ENCODE data around the gene ARID1A.

- TF ChIP-seq TAF1 (IDR thresholded peaks at IDR 0.05; ENCODE audit: borderline replicate concordance, insufficient read depth, low read length), result no peak
- TF ChIP-seq POLR2AphosphoS5 (IDR thresholded peaks at IDR 0.05; ENCODE audit: low read depth, low read length), result no peak
- TF ChIP-seq FOXP2 (optimal IDR thresholded peaks at IDR 0.05; ENCODE audit: borderline replicate concordance, extremely low read depth, extremely low read length, insufficient read depth), result no peak
Observed at GRCh38 chr1:26783646-26784022, 87.8 kb downstream of the ARID1A start.

Data from PFSK-1 (cell line).